ENCODE data around the gene PLPPR1. TPM values are rescaled to one million over a fixed set of nuclear protein-coding genes. Genes with fewer than 3 reads are reported as not detected.
"Not testable (repeated sequence)": the region's sequence is repeated elsewhere in the genome, so short reads cannot be mapped to it uniquely, and the experiment has no call there.

PLPPR1 gene
- total and polyA plus RNA-seq, 9 donors, result 0.07 to 1.1 (median 0.14) TPM; not detected in 5

DNA sequence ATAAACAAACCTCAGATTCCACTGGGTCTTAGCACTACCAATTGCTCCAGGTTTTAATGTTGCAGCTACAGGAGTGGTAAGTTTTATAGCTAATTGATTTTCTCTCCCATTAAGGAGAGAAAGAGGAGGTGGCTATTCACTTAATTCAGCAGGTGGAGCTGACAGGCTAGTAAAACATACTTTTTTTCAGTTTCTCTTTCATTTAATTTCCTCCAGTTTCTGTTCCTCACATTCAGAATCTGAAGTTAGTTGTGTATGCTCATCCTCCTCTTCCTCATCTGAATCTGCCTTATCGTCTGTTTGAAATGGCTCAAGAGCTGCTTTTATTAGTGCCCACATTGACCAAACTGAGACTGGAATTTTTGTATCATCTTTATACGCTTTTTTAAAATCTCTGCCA is 98.0 kb downstream of the PLPPR1 start:
- Histone ChIP-seq H3K4me1 (ENCODE audit: insufficient read depth) (no peaks in the 10 kb centered on the region), H3K27ac (no peak overlapping the region), H3K9me3 (no peaks in the 10 kb centered on the region), H3K36me3 (no peaks in the 10 kb centered on the region), H3K27me3 (no peaks in the 10 kb centered on the region), H3K4me3 (no peak overlapping the region)
- intact Hi-C loops (cut with DNase I), result no loop called here
- no peak for DNase-seq
- 36 to 66% (median 38%) methylated on average over 2 of the region's 2 CpGs for WGBS, 3 donors
- TF ChIP-seq EP300 (IDR thresholded peaks at IDR 0.05) (no peak), POLR2A (IDR thresholded peaks at IDR 0.05) (no peak)
- TF ChIP-seq, protein P1, sequence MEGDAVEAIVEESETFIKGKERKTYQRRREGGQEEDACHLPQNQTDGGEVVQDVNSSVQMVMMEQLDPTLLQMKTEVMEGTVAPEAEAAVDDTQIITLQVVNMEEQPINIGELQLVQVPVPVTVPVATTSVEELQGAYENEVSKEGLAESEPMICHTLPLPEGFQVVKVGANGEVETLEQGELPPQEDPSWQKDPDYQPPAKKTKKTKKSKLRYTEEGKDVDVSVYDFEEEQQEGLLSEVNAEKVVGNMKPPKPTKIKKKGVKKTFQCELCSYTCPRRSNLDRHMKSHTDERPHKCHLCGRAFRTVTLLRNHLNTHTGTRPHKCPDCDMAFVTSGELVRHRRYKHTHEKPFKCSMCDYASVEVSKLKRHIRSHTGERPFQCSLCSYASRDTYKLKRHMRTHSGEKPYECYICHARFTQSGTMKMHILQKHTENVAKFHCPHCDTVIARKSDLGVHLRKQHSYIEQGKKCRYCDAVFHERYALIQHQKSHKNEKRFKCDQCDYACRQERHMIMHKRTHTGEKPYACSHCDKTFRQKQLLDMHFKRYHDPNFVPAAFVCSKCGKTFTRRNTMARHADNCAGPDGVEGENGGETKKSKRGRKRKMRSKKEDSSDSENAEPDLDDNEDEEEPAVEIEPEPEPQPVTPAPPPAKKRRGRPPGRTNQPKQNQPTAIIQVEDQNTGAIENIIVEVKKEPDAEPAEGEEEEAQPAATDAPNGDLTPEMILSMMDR (IDR thresholded peaks at IDR 0.05), result no peak

DNA sequence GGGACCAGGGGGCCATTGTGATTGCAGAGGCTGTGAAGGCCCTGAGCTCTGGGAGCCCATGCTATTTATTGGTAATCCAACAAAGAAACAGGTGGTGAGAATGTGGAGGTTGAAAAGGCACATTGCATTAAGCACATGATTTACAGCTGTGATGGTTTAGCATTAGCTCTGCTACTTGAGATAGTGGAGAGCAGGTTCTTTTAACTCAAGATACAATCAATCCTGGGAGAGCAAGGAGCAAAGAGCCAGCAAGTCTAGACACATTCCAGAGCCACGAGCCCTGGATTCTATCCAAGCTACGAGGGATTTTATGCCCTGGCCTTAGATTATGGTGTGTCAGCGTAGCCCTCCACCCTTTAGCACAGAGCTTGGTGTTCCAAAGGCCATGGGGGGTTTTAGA is 98.8 kb downstream of the PLPPR1 start:
- H3K4me1 ChIP-seq (ENCODE audit: insufficient read depth); DNase-seq; H3K9me3 ChIP-seq; H3K4me3 ChIP-seq; H3K36me3 ChIP-seq; H3K27ac ChIP-seq; H3K27me3 ChIP-seq; intact Hi-C loops (cut with DNase I): not testable (repeated sequence)
- 41 to 57% (median 45%) methylated on average over 3 of the region's 3 CpGs for WGBS, 3 donors

DNA sequence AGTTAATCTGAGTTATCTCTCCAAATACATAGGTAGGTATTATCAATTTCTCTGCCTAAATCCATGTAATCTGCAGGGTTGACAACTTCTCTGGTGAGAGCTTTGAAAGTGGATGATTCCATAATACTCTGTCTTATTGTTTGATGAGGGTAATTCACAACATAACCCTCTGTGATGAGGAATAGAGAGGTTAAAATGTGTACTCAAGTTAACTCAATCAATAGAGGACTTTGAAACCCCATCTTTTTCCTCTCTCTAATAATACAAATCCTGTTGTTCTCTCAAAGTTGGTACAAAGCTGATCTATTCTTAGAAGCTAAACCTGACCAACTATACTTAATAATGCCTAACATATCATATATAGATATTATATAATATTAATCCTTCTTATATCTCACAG is 100.1 kb downstream of the PLPPR1 start:
- H3K4me3 ChIP-seq, result no peak overlapping the region
- no peaks in the 10 kb centered on the region for H3K27me3 ChIP-seq
- no peaks in the 10 kb centered on the region for H3K36me3 ChIP-seq
- H3K9me3 ChIP-seq, result no peaks in the 10 kb centered on the region
- DNase-seq, result no peak
- TF ChIP-seq, protein P1 (IDR thresholded peaks at IDR 0.05), result no peak
- TF ChIP-seq POLR2A (IDR thresholded peaks at IDR 0.05) (no peak), EP300 (IDR thresholded peaks at IDR 0.05) (no peak)
- H3K4me1 ChIP-seq (ENCODE audit: insufficient read depth), result no peaks in the 10 kb centered on the region
- intact Hi-C loops (cut with DNase I), result no loop called here
- H3K27ac ChIP-seq, result no peak overlapping the region

DNA sequence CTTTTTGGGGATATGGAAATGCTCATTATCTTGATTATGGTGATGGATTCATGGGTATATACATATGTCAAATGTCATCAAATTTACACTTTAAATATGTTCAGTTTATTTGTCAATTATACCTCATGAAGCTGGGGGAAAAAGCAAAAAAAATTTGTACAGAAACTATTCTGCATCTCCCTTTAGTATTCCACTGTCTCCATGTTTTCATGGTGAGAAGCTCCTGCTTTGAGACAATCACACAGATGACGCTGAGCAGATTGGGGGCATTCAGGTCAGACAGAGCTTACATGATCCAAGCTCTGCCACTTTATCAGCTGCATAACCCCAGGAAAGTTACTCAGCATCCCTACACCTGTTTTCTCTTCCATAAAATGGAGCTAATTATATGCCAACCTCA is 101.5 kb downstream of the PLPPR1 start:
- WGBS, 3 donors, result 61 to 78% (median 73%) methylated on average over 1 of the region's 1 CpG
- H3K9me3 ChIP-seq, result no peaks in the 10 kb centered on the region
- no peak overlapping the region for H3K4me3 ChIP-seq
- no peak for DNase-seq
- no peaks in the 10 kb centered on the region for H3K36me3 ChIP-seq
- H3K27me3 ChIP-seq, result no peaks in the 10 kb centered on the region
- no peaks in the 10 kb centered on the region for H3K4me1 ChIP-seq (ENCODE audit: insufficient read depth)
- no peak overlapping the region for H3K27ac ChIP-seq
- TF ChIP-seq, protein P1 (IDR thresholded peaks at IDR 0.05), result no peak
- TF ChIP-seq POLR2A (IDR thresholded peaks at IDR 0.05) (no peak), EP300 (IDR thresholded peaks at IDR 0.05) (no peak)
- intact Hi-C loops (cut with DNase I), result no loop called here

DNA sequence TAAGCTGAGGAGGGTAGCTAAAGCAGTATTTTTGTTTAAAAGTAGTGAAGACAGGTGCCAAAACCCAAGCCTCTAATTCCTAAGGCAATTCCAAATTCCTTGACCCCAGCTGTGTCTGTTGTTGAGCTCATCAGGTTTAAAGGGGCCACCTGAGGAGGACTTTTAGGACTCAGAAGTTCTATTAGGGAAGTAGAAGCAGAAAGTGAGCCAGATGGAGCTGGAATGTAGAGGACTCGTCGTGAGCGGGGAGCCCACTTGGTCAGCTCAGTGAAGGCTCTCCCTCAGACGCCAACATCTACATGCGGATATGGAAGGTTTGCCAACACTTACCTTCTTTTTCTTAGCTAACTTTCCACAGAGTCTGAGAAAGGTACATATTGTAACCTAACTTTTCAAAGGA is 102.8 kb downstream of the PLPPR1 start:
- Histone ChIP-seq H3K9me3 (no peaks in the 10 kb centered on the region), H3K27me3 (no peaks in the 10 kb centered on the region), H3K4me1 (ENCODE audit: insufficient read depth) (no peaks in the 10 kb centered on the region), H3K27ac (no peak overlapping the region), H3K4me3 (no peak overlapping the region), H3K36me3 (no peaks in the 10 kb centered on the region)
- DNase-seq, result no peak
- intact Hi-C loops (cut with DNase I), result no loop called here
- TF ChIP-seq POLR2A (IDR thresholded peaks at IDR 0.05) (no peak), EP300 (IDR thresholded peaks at IDR 0.05) (no peak)
- TF ChIP-seq, protein P1 (IDR thresholded peaks at IDR 0.05), result no peak
- WGBS, 3 donors, result 64 to 70% (median 65%) methylated on average over 5 of the region's 5 CpGs
